ENCODE measurements around the gene CFC1.
"Not testable (repeated sequence)": the region's sequence is repeated elsewhere in the genome, so short reads cannot be mapped to it uniquely, and the experiment has no call there.

The CFC1 gene

DNA sequence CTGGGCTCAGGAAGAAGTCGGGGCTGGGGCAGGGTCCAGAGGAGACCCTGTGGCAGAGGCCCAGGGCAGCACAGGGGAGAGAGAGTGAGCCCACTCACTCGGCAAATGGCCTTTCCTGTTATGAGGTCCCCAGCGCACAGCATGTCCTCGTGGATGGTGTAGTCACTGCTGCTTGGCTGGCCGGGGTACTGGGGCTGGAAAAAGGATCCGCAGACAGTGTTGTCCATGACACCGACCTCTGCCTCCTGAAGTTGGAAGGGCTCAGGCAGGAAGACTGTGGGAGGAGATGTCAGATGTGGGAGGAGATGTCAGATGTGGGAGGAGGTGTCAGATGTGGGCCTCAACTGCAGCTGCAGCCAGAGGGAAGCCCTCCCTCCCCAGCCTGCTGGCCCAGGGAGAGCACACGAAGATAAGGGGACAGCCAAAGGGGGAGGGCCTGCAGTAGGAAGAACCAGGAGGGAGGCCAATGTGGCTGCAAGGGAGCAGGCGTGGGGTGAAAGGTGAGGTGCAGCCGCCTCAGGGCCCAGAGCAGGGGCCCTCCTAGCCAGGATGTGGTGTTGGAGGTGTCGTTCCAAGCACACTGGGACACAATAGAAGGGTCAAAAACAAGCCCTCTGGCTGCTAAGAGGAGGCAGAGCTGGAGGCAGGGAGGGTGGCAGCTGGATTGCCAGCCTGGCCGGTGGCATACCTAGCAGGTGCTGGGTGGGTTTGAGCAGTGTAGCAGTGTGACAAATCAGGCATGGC, 55.4 kb downstream of the CFC1 start:
- H3K27ac ChIP-seq; CTCF ChIA-PET; DNase-seq (ENCODE audit: low spot score); POLR2A ChIA-PET (ENCODE audit: low non-redundant PET): not testable (repeated sequence)

GRCh38 chr2:130542789-130543188, 56.6 kb downstream of the CFC1 start:
- POLR2A ChIA-PET (ENCODE audit: low non-redundant PET); DNase-seq (ENCODE audit: low spot score); CTCF ChIA-PET; H3K27ac ChIP-seq: not testable (repeated sequence)

Data from RWPE1 (cell line).